Mesenchymal stem cell (in vitro differentiated cells and primary cell): ENCODE results near the gene DUSP12.
A peak's percentile ranks its signal among the peaks of the same experiment; 100 is the strongest.

Source experiments
- DNase-seq: peaks from one replicate; pipeline ENCODE4 v3.0.0-alpha.2; 2013
- H2AFZ ChIP-seq: one replicate; pipeline ENCODE4 v1.6.1; 2013; ENCODE audit warnings: low read depth, mild to moderate bottlenecking, control low read depth, inconsistent platforms, low read length, moderate library complexity
- H2AK5ac ChIP-seq: 2 replicates; pipeline ENCODE4 v1.6.1; 2013; ENCODE audit warnings: low read length, moderate library complexity, mild to moderate bottlenecking, inconsistent platforms; ENCODE audit not compliant: severe bottlenecking
- H2BK120ac ChIP-seq: one replicate; pipeline ENCODE4 v1.6.1; 2013; ENCODE audit warnings: low read depth, mild to moderate bottlenecking, inconsistent platforms, low read length, moderate library complexity
- H2BK12ac ChIP-seq, 2 experiments: one replicate each; pipeline ENCODE4 v1.6.1; 2013; ENCODE audit warnings: inconsistent platforms in 2 of 2, low read length in 2 of 2, mild to moderate bottlenecking in 2 of 2, moderate library complexity in 2 of 2, control low read depth in 1 of 2
- H2BK15ac ChIP-seq: one replicate; pipeline ENCODE4 v1.6.1; 2013; ENCODE audit warnings: mild to moderate bottlenecking, low read depth, inconsistent platforms; ENCODE audit not compliant: poor library complexity, severe bottlenecking
- H2BK5ac ChIP-seq: 2 replicates; pipeline ENCODE4 v1.6.1; 2013; ENCODE audit warnings: low read depth, mild to moderate bottlenecking, low read length, control low read depth, inconsistent platforms; ENCODE audit not compliant: poor library complexity, severe bottlenecking
- H3K14ac ChIP-seq, 2 experiments: one replicate each; pipeline ENCODE4 v1.6.1; 2013; ENCODE audit warnings: inconsistent platforms in 2 of 2, low read length in 2 of 2, control low read depth in 1 of 2, mild to moderate bottlenecking in 1 of 2, moderate library complexity in 1 of 2
- H3K18ac ChIP-seq, 2 experiments: one replicate each; pipeline ENCODE4 v1.6.1; 2013; ENCODE audit warnings: inconsistent platforms in 2 of 2, low read length in 2 of 2, control low read depth in 1 of 2, low read depth in 1 of 2, mild to moderate bottlenecking in 1 of 2
- H3K23ac ChIP-seq, 2 experiments: one replicate each; pipeline ENCODE4 v1.6.1; 2013; ENCODE audit warnings: inconsistent platforms in 2 of 2, low read length in 2 of 2, mild to moderate bottlenecking in 2 of 2, moderate library complexity in 2 of 2, control low read depth in 1 of 2
- H3K27ac ChIP-seq: 2 replicates; pipeline ENCODE4 v1.5.1; 2013; ENCODE audit warnings: mild to moderate bottlenecking, moderate library complexity, low read length, control low read depth, inconsistent platforms; ENCODE audit not compliant: poor library complexity, severe bottlenecking
- H3K27me3 ChIP-seq, 2 experiments: 2 replicates each; pipeline versions ENCODE4 v1.6.1 to v1.7.0; 2013; ENCODE audit warnings: low read length in 2 of 2, mild to moderate bottlenecking in 2 of 2, moderate library complexity in 2 of 2, control low read depth in 1 of 2, inconsistent platforms in 1 of 2; ENCODE audit not compliant: control insufficient read depth in 1 of 2, insufficient read depth in 1 of 2
- H3K36me3 ChIP-seq, 2 experiments: 2 replicates each; pipeline versions ENCODE4 v1.6.1 to v1.7.0; 2013; ENCODE audit warnings: low read length in 2 of 2, control low read depth in 1 of 2, inconsistent platforms in 1 of 2, low read depth in 1 of 2, mild to moderate bottlenecking in 1 of 2; ENCODE audit not compliant: insufficient read depth in 2 of 2, control insufficient read depth in 1 of 2
- H3K4ac ChIP-seq, 2 experiments: one replicate each; pipeline ENCODE4 v1.6.1; 2013; ENCODE audit warnings: inconsistent platforms in 2 of 2, low read length in 2 of 2, mild to moderate bottlenecking in 2 of 2, moderate library complexity in 2 of 2, control low read depth in 1 of 2, low read depth in 1 of 2
- H3K4me1 ChIP-seq: 2 replicates; pipeline ENCODE4 v1.6.1; 2013; ENCODE audit warnings: low read depth, low read length, control low read depth; ENCODE audit not compliant: control insufficient read depth, insufficient read depth
- H3K4me2 ChIP-seq: 2 replicates; pipeline ENCODE4 v1.6.1; 2013; ENCODE audit warnings: low read length, mild to moderate bottlenecking, inconsistent platforms; ENCODE audit not compliant: poor library complexity, severe bottlenecking
- H3K4me3 ChIP-seq, 2 experiments: 2 replicates each; pipeline versions ENCODE4 v1.5.1 to v1.7.0; 2013; ENCODE audit warnings: low read length in 2 of 2, mild to moderate bottlenecking in 2 of 2, control low read depth in 1 of 2, low read depth in 1 of 2; ENCODE audit not compliant: insufficient read depth in 1 of 2
- H3K79me1 ChIP-seq: replicated peaks from 2 replicates; pipeline ENCODE4 v1.6.1; 2013; ENCODE audit warnings: mild to moderate bottlenecking, control low read depth, low read length, inconsistent platforms; ENCODE audit not compliant: poor library complexity, severe bottlenecking
- H3K9ac ChIP-seq: 2 replicates; pipeline ENCODE4 v1.7.0; 2013; ENCODE audit warnings: mild to moderate bottlenecking, low read length, moderate library complexity
- H3K9me3 ChIP-seq: 2 replicates; pipeline ENCODE4 v1.7.0; 2013; ENCODE audit warnings: mild to moderate bottlenecking, low read length; ENCODE audit not compliant: control insufficient read depth
- H4K8ac ChIP-seq: one replicate; pipeline ENCODE4 v1.6.1; 2013; ENCODE audit warnings: inconsistent platforms, mild to moderate bottlenecking, low read length, moderate library complexity
- H4K91ac ChIP-seq: one replicate; pipeline ENCODE4 v1.6.1; 2013; ENCODE audit warnings: mild to moderate bottlenecking, low read length, inconsistent platforms
- WGBS: methylation state at CpG from one replicate; pipeline ENCODE4 v1.1.7; 2013; ENCODE audit warnings: mixed read lengths; 5-methylcytosine and 5-hydroxymethylcytosine counted together

Gene DUSP12

DNA sequence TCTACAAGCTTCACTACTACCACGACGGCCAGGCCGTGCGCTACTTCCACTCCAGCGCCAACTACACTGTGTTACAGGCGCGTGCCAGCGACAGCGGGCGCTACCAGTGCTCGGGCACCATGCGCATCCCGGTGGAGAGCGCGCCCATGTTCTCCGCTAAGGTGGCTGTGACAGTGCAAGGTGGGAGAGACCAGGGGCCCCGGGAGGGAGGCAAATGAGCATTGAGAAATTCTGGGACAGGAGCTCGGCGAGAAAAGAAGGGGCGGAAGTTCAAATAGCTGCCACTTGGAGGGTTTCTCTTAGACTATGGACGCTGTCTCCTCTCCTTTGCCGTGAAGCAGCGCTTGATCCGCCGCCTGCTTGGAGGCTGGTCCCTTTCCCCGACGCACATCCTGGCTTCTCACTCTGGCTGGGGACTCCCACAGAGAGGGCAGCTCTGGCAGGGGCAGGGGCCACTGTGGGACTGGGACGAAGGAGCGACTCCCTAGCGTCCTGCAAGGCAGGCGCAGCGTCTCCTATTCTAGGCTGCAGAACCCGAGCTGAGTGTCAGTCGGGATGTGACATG lies 23.6 kb upstream of the DUSP12 start:
- H3K4me3 ChIP-seq, result peak overlapping the region; percentile 83 to 93
- H2BK12ac ChIP-seq, result peak overlapping the region; percentile 64 to 84
- peak overlapping the region; percentile 95 for H4K8ac ChIP-seq
- no peaks in the 10 kb centered on the region for H3K36me3 ChIP-seq
- H3K4ac ChIP-seq, result peak overlapping the region in 1 of 2 experiments; percentile 91
- peaks cover 0 to 39% of the 10 kb centered on the region in 2 experiments for H3K27me3 ChIP-seq
- H2AFZ ChIP-seq, result peak overlapping the region; percentile 72
- H3K27ac ChIP-seq, result no peak overlapping the region
- H3K9ac ChIP-seq, result peak overlapping the region; percentile 90
- no peak overlapping the region for H2BK5ac ChIP-seq
- peak overlapping the region; percentile 94 for H4K91ac ChIP-seq
- no peak overlapping the region for H2AK5ac ChIP-seq
- H2BK120ac ChIP-seq, result peak overlapping the region; percentile 22
- no peaks in the 10 kb centered on the region for H3K79me1 ChIP-seq
- 2% methylated on average over 34 of the region's 34 CpGs for WGBS
- H3K4me2 ChIP-seq, result peak overlapping the region; percentile 96
- peak overlapping the region; percentile 29 for H2BK15ac ChIP-seq
- H3K23ac ChIP-seq, result peak overlapping the region in 1 of 2 experiments; percentile 46
- peak; percentile 83 for DNase-seq
- H3K4me1 ChIP-seq, result peaks cover 13% of the 10 kb centered on the region
- H3K18ac ChIP-seq, result peak overlapping the region; percentile 98 to 99
- H3K9me3 ChIP-seq, result no peaks in the 10 kb centered on the region
- peak overlapping the region in 1 of 2 experiments; percentile 91 for H3K14ac ChIP-seq

DNA sequence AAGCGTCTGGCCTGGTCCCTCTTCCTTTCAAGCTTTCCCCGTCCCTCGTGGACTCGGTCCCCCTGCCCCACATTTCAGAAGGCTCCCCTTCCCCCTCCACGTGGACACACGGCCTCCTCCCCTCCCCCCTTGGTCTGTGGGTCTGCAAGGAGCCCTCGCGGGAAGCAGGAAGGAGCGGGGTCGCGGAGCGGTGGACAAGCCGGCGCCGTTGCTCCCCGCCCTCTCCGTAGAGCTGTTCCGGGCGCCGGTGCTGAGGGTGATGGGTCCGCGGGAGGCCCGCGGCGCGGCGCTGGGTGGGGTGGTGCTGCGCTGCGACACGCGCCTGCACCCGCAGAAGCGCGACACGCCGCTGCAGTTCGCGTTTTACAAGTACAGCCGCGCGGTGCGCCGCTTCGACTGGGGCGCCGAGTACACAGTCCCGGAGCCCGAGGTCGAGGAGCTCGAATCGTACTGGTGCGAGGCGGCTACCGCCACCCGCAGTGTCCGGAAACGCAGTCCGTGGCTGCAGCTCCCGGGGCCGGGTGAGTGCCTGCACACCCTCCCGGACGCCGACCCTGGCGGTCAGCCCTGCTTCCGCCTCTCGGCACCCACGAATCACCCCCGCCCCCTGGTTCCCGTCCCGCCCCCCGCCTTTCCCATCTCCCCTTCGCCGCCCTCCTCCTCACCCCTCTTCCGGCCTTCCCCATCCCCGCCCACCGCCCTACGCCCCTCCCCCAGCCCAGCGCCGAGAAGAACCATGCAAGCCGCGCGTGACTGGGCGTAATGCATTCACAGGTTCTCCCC lies 22.9 kb upstream of the DUSP12 start:
- Histone ChIP-seq H3K18ac (peak overlapping the region; percentile 98 to 99), H2BK15ac (peak overlapping the region; percentile 100), H4K91ac (peak overlapping the region; percentile 98), H3K4me1 (peaks cover 13% of the 10 kb centered on the region), H2BK5ac (no peak overlapping the region), H2AK5ac (no peak overlapping the region), H3K9ac (peak overlapping the region; percentile 95), H3K23ac (peak overlapping the region in 1 of 2 experiments; percentile 87), H3K27ac (peak overlapping the region; percentile 50), H3K27me3 (peaks cover 0 to 44% of the 10 kb centered on the region in 2 experiments), H3K9me3 (no peaks in the 10 kb centered on the region), H3K14ac (peak overlapping the region in 1 of 2 experiments; percentile 82), H2AFZ (peak overlapping the region; percentile 72), H3K36me3 (no peaks in the 10 kb centered on the region), H3K4ac (peak overlapping the region; percentile 94 to 95), H2BK120ac (peak overlapping the region; percentile 22), H4K8ac (peak overlapping the region; percentile 98), H3K4me2 (peak overlapping the region; percentile 96), H3K4me3 (peak overlapping the region; percentile 83 to 93), H3K79me1 (no peaks in the 10 kb centered on the region), H2BK12ac (peak overlapping the region; percentile 75 to 84)
- under 1% methylated on average over 66 of the region's 83 CpGs for WGBS
- peak; percentile 90 for DNase-seq

DNA sequence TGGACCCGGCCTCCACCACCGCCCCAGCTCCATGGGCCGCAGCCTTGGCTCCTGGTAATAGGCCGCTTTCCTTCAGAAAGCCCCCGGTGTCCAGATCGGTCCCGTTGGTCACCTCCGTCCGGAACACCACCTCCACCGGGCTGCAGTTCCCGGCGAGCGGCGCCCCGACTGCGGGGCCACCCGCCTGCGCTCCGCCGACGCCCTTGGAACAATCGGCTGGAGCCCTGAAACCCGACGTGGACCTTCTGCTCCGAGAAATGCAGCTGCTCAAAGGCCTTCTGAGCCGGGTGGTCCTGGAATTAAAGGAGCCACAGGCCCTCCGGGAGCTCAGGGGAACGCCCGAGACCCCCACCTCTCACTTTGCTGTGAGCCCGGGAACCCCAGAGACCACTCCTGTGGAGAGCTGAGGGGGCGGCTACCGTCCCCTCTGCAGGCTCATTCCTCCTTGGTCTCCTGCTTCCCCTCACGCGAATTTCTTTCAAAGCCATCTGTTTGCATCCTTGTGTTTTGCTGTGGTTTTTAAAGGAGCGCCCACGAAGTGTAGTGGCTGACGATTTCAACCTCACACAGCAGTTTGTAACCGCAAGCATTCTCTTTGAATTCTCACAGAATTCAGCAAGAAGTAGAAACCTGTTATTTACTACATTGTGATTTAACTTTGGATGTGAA lies 22.2 kb upstream of the DUSP12 start:
- Histone ChIP-seq H2BK12ac (peak overlapping the region; percentile 64 to 75), H3K23ac (peak overlapping the region; percentile 38 to 46), H2BK5ac (no peak overlapping the region), H3K4ac (peak overlapping the region; percentile 95 to 96), H2AK5ac (no peak overlapping the region), H3K18ac (peak overlapping the region; percentile 40 to 96), H2BK120ac (peak overlapping the region; percentile 96), H2BK15ac (peak overlapping the region; percentile 100), H3K4me3 (peak overlapping the region; percentile 83 to 84), H4K8ac (peak overlapping the region; percentile 96), H3K9ac (peak overlapping the region; percentile 95), H3K9me3 (no peaks in the 10 kb centered on the region), H3K4me1 (peaks cover 13% of the 10 kb centered on the region), H2AFZ (peak overlapping the region; percentile 72), H4K91ac (peak overlapping the region; percentile 98), H3K14ac (peak overlapping the region in 1 of 2 experiments; percentile 53), H3K27me3 (peaks cover 0 to 39% of the 10 kb centered on the region in 2 experiments), H3K27ac (peak overlapping the region; percentile 50), H3K79me1 (no peaks in the 10 kb centered on the region), H3K4me2 (peak overlapping the region; percentile 95), H3K36me3 (no peaks in the 10 kb centered on the region)
- WGBS, result 0% methylated on average over 36 of the region's 38 CpGs
- peak; percentile 89 for DNase-seq
